Activated B cell treated with CpG ODN at 0.5 μM for 24 hours (primary cell): ENCODE results near the gene VAT1L. TPM values are rescaled to one million over a fixed set of nuclear protein-coding genes. Genes with fewer than 3 reads are reported as not detected.

Experiments
- ATAC-seq: fragments of 200-7000 bp; cut with Tn5 transposase; one replicate; pipeline ENCODE4 v1.10.0; 2021; ENCODE audit warnings: low read depth, mild to moderate bottlenecking, moderate library complexity
- CTCF ChIA-PET: fragments of 350-600 bp; sonication (Branson Sonifier 250); formaldehyde crosslinking; loops from one replicate; lab custom pipeline; 2021; ENCODE audit warnings: antibody characterized with exemption; lab: Charles Lee
- POLR2A ChIA-PET: fragments of 350-600 bp; sonication (Branson Sonifier 250); formaldehyde crosslinking; loops from one replicate; lab custom pipeline; 2021; ENCODE audit warnings: antibody characterized with exemption; lab: Charles Lee
- DNase-seq: peaks from one replicate; pipeline ENCODE4 v3.0.0; 2022
- H3K27ac Mint-ChIP-seq: one replicate; pipeline ENCODE4 v1.8.0; 2020; ENCODE audit warnings: mixed read lengths
- H3K27me3 Mint-ChIP-seq: one replicate; pipeline ENCODE4 v1.8.0; 2021; ENCODE audit warnings: mixed read lengths
- H3K36me3 Mint-ChIP-seq: one replicate; pipeline ENCODE4 v1.8.0; 2021; ENCODE audit warnings: low read depth, mixed read lengths
- H3K4me1 Mint-ChIP-seq: one replicate; pipeline ENCODE4 v1.8.0; 2021; ENCODE audit warnings: mixed read lengths
- H3K4me3 Mint-ChIP-seq: one replicate; pipeline ENCODE4 v1.8.0; 2020; ENCODE audit warnings: mild to moderate bottlenecking, mixed read lengths
- H3K9me3 Mint-ChIP-seq: one replicate; pipeline ENCODE4 v1.8.0; 2020; ENCODE audit warnings: mixed read lengths
- intact Hi-C: fragments of 100-400 bp; cut with micrococcal nuclease; formaldehyde crosslinking; loops from one replicate; pipeline ENCODE4 v1.15.1; 2024
- total RNA-seq: library from RNA; stranded (reverse); gene quantifications from 2 replicates; pipeline ENCODE4 v1.2.3, GENCODE V29; 2022
- TF ChIP-seq, protein P1 (sequence below): fragments of 200-600 bp; IDR thresholded peaks from one replicate; pipeline ENCODE4 v1.8.0; 2022; ENCODE audit warnings: antibody characterized with exemption, mild to moderate bottlenecking

Gene VAT1L
- total RNA-seq, 1 donor from 2014 or later = not detected

DNA sequence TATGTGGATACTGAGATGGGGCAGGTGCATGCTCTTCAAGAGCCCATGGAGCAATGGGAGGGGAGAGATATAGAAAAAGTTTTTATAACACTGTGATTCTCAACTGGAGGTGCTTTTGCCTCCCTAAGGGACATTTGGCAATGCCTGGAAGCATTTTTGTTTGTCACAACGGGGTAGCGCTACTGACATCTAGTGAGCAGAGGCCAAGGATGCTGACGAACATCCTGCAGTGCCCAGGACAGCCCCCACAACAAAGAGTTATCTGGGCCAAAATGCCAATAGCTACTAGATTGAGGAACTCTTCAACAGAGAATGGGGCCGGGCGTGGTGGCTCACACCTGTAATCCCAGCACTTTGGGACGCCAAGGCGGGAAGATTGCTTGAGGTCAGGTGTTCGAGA is 166.8 kb downstream of the VAT1L start:
- intact Hi-C loops = no loop called here
- ChIA-PET POLR2A (no interaction called here), CTCF (no interaction called here)
- no peaks in the 10 kb centered on the region for H3K36me3 Mint-ChIP-seq
- no peak overlapping the region for H3K27ac Mint-ChIP-seq
- H3K4me1 Mint-ChIP-seq = no peaks in the 10 kb centered on the region
- no peaks in the 10 kb centered on the region for H3K9me3 Mint-ChIP-seq
- H3K4me3 Mint-ChIP-seq = no peak overlapping the region
- H3K27me3 Mint-ChIP-seq = peaks cover 4% of the 10 kb centered on the region
- DNase-seq (no peak), ATAC-seq (no peak)
- TF ChIP-seq, protein P1, sequence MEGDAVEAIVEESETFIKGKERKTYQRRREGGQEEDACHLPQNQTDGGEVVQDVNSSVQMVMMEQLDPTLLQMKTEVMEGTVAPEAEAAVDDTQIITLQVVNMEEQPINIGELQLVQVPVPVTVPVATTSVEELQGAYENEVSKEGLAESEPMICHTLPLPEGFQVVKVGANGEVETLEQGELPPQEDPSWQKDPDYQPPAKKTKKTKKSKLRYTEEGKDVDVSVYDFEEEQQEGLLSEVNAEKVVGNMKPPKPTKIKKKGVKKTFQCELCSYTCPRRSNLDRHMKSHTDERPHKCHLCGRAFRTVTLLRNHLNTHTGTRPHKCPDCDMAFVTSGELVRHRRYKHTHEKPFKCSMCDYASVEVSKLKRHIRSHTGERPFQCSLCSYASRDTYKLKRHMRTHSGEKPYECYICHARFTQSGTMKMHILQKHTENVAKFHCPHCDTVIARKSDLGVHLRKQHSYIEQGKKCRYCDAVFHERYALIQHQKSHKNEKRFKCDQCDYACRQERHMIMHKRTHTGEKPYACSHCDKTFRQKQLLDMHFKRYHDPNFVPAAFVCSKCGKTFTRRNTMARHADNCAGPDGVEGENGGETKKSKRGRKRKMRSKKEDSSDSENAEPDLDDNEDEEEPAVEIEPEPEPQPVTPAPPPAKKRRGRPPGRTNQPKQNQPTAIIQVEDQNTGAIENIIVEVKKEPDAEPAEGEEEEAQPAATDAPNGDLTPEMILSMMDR = no peak

DNA sequence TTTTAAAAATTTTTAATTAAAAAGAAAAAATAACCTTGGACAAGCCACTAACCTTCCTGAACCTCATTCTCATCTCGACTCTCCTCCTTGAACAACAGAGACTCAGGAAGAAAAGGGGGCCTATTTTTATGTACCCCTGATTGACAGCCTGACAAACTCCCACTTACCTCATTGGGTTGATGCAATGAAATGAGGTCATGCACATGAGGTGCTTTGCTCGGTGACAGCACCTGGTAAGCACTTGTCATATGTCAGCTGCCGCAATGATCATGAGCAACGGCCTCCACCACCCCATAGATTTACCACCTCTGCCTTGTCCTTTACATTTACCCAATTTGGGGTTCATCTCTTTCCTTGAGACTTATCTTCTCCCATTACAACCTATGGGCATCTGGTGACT is 167.9 kb downstream of the VAT1L start:
- no peak overlapping the region for H3K4me3 Mint-ChIP-seq
- no peak for ATAC-seq
- no peak overlapping the region for H3K27ac Mint-ChIP-seq
- H3K9me3 Mint-ChIP-seq = no peaks in the 10 kb centered on the region
- POLR2A ChIA-PET = no interaction called here
- CTCF ChIA-PET = no interaction called here
- intact Hi-C loops = no loop called here
- H3K27me3 Mint-ChIP-seq = peaks cover 2% of the 10 kb centered on the region
- no peaks in the 10 kb centered on the region for H3K4me1 Mint-ChIP-seq
- DNase-seq = no peak
- H3K36me3 Mint-ChIP-seq = no peaks in the 10 kb centered on the region
- TF ChIP-seq, protein P1 = no peak

DNA sequence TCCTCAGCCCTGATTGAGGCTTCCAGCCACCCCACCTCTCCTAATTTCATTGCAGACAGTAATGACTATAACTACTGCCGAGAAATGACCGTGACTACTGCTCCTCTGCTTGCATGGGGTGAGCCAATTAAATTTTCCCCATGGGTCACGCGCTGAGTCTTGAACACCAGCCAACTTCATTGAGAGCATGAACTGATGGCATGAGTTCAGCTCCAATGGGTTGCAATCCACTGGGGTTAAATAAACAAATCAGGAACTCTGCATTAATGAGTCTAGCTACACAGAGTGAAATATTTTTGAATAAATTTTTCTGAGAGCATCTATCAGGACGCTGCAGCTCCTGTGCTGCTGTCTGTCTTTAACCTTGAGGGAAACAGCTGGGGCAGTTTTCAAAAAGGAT is 172.4 kb downstream of the VAT1L start:
- Mint-ChIP-seq H3K27ac (no peak overlapping the region), H3K27me3 (peaks cover 9% of the 10 kb centered on the region), H3K9me3 (no peaks in the 10 kb centered on the region), H3K4me1 (peaks cover 2% of the 10 kb centered on the region), H3K4me3 (no peak overlapping the region), H3K36me3 (no peaks in the 10 kb centered on the region)
- ATAC-seq = no peak
- DNase-seq = no peak
- intact Hi-C loops = no loop called here
- CTCF ChIA-PET = no interaction called here
- POLR2A ChIA-PET = no interaction called here
- TF ChIP-seq, protein P1 = no peak

DNA sequence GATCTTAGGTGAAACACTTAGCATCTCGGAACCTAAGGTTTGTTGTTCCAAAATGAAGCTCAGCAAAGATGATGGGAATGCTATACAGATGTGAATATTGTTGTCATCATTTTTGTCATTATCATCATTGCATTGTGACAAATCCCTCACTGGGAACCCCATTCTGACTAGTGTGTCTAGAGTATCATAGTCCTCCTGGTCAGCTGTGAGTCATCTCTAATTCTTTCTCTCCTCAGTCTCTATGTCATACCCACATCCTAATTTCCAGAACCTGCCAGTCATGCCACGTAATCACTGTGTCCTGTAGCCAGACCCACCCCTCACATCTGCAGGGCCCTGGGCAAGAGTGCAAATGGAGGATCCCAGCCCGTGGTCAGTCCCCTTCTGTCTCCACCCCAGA is 173.4 kb downstream of the VAT1L start:
- no peak overlapping the region for H3K4me3 Mint-ChIP-seq
- no peak for DNase-seq
- CTCF ChIA-PET = no interaction called here
- TF ChIP-seq, protein P1 = no peak
- no peak overlapping the region for H3K27ac Mint-ChIP-seq
- POLR2A ChIA-PET = no interaction called here
- intact Hi-C loops = no loop called here
- peaks cover 9% of the 10 kb centered on the region for H3K27me3 Mint-ChIP-seq
- no peaks in the 10 kb centered on the region for H3K9me3 Mint-ChIP-seq
- H3K36me3 Mint-ChIP-seq = no peaks in the 10 kb centered on the region
- H3K4me1 Mint-ChIP-seq = peaks cover 2% of the 10 kb centered on the region
- ATAC-seq = no peak

DNA sequence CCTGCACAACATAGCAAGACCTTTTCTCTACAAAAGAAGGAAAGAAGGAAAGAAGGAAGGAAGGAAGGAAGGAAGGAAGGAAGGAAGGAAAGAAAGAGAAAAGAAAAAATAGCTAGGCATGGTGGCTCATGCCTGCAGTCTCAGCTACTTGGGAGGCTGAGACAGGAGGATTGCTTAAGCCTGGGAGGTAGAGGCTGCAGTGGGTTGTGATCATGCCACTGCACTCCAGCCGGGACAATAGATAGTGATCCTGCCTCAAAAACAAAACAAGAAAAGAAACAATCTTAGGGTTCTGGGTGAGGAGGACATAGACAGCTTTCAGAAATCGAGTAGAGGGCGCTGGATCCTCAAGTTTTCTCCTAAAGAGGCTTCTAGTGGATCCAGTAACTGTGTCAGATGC is 174.3 kb downstream of the VAT1L start:
- H3K27ac Mint-ChIP-seq = no peak overlapping the region
- H3K4me1 Mint-ChIP-seq = peaks cover 2% of the 10 kb centered on the region
- peaks cover 9% of the 10 kb centered on the region for H3K27me3 Mint-ChIP-seq
- TF ChIP-seq, protein P1 = no peak
- no peak for ATAC-seq
- no peak overlapping the region for H3K4me3 Mint-ChIP-seq
- no peak for DNase-seq
- POLR2A ChIA-PET = no interaction called here
- intact Hi-C loops = no loop called here
- H3K9me3 Mint-ChIP-seq = no peaks in the 10 kb centered on the region
- no peaks in the 10 kb centered on the region for H3K36me3 Mint-ChIP-seq
- CTCF ChIA-PET = no interaction called here
